HG03520 (cell line): ENCODE measurements around the gene TRIML1.
"Not testable (repeated sequence)": the region's sequence is repeated elsewhere in the genome, so short reads cannot be mapped to it uniquely, and the experiment has no call there.

Experiments used
- ATAC-seq: cut with Tn5 transposase; IDR thresholded peaks from one replicate; pipeline ENCODE4 v1.9.1; 2021; ENCODE audit warnings: mild to moderate bottlenecking, moderate library complexity; ENCODE audit not compliant: unreplicated experiment

The TRIML1 gene

DNA sequence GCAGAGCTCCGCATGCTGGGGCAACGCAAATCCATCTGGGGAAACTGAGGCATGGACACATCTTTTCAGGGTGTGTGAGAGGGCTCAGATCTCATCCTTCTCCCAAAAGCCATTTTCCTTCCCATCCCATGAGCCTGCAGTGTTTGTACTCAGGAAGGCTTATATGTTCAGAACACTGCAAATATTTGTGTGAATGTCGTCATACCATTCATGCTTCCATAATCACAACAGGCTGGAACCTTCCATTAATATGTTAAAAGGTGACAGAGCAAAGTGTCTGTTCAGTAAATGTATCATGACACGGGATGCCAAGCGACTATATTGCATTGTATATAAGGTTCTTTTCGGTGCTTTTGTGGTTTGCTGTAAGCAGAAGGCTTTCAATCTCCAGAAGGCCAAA, 8.5 kb downstream of the TRIML1 start:
- ATAC-seq, result no peak

DNA sequence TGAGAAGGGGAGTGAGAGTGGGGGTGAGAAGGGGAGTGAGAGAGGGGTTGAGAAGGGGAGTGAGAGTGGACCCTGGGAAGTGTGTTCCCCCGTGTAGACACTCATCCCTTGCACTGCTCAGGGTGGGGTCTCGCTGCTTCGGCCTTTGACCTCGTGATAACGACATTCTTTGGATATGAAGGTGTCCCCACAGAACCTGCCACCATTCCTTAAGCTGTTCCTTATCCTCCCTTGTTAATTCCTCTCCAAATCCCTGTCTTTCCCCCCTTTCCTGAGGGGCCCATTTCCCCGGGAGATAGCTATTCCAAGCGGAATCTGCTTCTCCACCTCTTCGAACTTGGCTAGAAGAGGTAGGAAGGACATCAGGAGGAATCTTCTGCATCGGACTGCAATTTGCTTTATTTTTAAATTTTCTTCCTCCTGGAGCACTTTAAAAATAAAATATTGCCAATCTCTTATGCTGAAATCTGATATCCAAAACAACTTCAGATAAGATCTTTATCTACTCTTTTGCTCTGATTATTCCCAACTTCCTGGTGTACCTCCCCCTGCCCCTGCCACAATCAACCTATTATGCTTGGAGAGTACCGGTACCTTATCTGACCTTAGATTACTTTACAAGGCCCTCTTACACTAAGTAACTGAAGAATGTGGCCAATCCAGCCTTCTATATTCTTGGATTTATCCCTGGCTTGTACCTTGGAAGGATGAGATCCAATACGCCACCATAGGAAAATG, 15.6 kb downstream of the TRIML1 start:
- no peak for ATAC-seq

DNA sequence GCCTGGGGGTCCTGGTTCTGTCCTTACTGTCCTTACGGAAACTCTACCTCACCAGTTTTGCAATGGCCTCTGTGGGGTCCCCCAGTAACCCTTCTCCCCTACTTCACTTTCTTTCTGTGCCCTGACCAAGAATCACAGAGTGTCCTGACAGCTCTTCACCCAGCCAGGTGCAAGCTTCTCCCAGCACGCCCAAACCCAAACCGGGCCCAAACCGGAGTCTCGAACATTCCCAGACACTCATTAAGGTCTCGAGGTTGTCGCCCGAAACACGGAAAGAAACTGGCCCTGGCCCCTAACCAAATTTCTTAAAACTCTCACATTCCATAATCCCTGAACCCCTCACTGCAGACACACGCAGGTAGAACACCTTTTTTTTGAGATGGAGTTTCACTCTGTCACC, 19.1 kb downstream of the TRIML1 start:
- ATAC-seq, result no peak

DNA sequence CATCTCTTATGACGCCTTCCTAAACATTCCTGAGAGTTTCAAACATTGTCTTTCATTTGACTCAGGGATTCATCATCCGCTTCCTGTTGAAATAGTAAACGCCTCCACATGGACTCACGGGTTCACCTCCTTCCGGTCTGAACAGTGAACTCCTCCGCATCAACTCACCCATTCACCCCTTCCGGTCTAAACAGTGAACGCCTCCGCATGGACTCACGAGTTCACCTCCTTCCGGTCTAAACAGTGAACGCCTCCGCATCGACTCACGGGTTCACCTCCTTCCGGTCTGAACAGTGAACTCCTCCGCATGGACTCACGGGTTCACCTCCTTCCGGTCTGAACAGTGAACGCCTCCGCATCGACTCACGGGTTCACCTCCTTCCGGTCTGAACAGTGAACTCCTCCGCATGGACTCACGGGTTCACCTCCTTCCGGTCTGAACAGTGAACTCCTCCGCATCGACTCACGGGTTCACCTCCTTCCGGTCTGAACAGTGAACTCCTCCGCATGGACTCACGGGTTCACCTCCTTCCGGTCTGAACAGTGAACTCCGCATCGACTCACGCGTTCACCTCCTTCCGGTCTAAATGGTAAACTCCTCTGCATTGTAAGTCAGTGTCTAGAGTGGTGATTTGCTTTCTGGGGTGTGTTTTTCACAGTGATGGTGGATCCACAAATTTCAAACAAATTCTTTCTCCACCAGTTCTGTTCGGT, 20.4 kb downstream of the TRIML1 start:
- not testable (repeated sequence) for ATAC-seq

DNA sequence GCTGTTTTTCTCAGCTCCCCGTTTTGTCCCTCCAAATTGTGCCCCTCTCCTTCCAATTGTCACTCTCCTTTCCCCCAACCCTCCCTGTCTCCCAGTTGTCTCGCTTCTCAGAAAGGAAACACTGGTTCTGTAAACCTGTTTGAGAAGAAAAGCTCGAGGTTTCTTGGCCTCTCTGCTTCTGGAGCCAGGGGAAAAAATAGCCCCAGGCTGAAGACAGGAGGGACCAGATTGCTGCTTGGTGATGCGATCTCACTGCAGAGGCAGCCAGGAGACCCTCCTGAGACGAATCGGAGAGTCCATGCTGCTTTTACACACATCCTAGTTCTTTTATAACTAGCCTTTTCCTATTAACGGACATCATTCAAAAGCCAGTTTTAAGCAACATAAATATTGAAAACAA, 21.2 kb downstream of the TRIML1 start:
- no peak for ATAC-seq

DNA sequence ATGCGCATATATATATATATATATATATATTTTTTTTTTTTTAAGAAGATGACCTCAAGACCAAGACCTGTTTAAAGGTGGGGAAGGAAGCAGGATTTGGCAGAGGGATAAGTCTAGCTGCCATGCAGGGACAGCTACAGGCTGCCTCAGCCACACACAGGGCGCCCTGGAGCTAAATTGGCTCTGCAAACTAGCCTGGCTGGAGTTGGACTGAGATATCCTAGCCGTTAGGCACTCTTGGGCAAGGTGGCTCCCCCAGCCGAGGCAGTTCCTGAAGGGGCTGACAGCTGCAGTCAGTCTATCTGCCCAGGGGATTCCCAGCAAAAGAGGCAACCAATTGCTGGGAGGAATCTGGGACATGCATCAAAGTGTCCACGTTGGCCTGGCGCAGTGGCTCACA, 21.9 kb downstream of the TRIML1 start:
- ATAC-seq, result no peak

DNA sequence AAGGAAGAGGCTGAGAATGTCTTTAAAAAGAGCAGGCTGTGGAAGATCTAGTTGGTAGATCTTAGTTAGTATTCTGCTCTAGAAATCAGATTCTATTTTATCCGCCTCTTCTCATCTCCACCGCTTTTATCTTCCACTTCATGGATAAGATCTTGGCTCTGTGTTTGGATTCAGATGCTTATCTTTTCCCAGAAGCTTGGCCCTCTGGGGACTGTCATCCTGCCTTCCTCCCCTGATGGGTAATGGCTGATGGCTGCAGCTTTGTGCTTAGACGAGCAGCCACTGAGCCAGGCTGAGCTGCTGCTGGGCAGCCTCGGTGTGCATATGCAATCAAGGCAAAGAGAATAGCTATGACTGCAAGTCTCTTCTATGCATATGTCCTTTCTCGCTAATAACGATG, 23.5 kb downstream of the TRIML1 start:
- no peak for ATAC-seq

DNA sequence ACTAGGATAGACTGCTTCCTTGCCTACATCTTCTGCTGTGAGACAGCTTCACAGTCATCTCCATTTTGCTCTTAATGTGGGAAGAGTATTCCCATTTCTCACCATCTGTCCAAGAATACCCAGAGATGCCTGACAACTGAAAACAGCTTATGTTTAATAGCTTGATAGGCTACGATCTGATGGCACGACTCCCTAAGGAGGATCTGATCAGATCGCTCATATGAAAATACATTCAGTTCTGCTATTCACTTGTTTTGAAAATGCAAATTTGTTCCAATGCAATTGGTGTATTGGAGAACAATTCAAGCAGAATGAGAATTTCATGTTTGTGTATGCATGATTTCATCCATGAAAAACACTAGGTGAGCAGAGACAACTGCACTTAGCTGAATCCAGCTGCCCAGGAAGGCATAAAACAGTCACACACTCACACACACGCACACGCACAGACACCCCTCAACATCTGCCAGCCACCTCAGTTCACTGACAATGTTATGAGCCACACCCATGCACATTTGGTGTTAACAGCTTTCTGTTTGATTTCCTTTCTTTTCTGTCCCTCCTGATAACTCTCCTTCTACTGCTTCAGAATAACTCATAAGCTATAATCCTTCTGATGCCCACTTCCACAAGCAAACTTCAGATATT, 29.6 kb downstream of the TRIML1 start:
- ATAC-seq, result no peak

DNA sequence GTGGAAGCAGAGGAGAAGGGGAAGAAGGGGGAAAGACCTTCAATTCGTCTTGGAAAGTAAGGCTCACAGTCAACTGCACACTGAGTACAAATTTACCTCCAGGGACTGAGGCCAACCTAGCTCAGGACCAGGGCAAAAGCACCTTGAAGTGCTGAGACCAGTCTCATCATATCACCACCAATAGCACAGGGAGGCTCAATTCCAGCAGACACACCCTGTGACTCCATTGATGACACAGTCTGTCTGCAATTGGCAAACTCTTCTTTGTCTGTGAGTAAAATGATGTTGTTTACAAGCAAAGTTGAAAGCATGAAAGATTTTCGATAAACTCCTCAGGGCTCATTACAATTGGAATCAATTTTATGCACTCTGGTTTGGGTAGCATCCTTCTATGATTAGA, 32.3 kb downstream of the TRIML1 start:
- no peak for ATAC-seq

DNA sequence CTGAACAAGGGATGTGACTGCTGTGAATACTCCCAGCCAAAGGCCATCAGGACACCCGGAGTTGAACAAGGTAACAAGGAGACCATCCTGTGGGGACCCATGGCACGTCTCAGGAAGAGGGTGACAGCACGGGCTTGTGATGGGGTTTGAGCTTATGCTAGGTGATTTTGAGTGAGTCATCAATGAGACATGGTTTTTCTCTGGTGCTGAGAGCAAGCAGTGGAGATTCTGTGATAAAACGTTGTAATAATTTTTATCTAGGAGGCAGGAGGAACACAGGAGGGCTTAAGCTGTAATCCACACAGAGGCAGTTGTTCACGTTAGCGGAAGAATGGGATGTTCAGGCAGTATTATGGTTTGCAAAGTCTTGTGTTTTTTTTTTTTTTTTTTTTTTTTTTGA, 36.0 kb downstream of the TRIML1 start:
- ATAC-seq, result no peak

DNA sequence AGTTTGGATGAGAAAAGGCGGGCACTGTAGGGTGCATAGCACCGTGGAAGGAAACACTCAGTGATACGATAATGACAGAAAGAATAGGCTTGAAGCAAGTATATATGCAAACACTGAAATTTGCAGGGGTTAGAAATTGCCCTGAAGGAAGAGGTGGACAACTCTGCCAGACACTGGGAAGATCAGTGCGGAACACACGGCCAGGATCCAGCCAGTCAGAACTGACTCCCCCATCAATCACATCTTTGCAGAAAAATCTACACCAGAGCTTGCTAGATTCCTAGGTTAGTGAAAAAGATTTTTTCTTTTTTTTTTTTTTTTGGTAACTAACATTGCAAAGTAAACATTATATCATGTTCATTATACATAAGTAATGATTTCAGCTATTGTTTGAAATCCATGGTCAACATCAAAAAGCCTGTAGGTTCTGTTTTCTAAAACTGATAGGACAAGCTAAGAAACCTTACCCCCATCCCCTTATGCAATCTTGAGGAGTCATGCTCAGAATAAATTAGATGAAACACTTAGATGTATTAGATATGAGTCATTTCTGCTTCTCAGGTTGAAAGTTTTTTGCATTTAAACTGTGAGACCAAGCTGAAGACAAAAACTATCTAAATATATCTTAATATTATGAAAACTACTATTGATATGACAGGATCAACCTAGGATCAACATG, 38.9 kb downstream of the TRIML1 start:
- no peak for ATAC-seq

DNA sequence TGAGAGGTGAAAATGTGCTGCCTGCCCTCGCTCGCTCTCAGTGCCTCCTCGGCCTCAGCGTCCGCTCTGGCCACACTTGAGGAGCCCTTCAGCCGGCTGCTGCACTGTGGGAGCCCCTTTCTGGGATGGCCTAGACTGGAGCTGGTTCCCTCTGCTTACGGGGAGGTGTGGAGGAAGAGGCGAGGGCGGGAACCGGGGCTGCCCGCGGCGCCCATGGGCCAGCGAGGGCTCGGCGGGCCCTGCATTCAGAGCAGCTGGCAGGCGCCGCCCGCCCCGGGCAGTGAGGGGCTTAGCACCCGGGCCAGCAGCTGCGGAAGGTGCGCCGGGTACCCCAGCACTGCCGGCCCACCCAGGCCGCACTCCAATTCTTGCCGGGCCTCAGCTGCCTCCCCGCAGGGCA, 39.6 kb downstream of the TRIML1 start:
- no peak for ATAC-seq

DNA sequence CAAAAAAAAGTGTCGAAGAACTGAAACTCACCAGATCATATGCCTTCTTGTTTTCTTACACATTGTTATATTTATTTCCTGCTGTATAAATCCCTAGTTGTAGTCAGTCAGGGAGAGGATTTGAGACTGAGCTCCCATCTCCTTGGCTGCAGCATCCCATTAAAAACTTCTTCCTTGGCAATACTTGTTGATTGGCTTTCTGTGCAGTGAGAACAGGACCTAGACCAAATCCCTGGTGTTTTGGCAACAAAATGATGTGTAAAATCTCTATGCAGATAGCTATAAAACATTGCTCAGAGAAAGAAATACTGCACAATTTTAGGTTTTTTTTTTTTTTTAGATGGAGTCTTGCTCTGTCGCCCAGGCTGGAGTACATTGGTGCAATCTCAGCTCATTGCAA, 47.9 kb downstream of the TRIML1 start:
- no peak for ATAC-seq

DNA sequence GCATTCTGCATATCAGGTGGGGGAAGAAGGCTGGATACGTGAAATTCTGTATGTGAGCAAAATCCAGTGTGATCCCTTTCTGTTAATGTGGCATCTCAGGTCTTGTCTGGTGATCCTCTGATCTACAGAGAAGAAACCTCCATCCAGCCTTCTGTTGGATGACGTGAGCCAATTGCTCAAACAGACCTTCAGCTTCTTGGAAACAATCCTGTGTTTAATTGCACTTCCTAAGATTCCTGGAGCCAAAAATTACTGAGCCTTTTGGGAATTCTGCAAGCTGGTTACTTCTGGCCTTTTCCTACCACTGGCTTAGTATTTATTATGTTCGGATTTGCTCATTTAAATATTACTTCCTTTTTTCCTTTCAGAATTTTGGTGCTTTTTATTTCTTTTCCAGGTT, 51.2 kb downstream of the TRIML1 start:
- no peak for ATAC-seq

DNA sequence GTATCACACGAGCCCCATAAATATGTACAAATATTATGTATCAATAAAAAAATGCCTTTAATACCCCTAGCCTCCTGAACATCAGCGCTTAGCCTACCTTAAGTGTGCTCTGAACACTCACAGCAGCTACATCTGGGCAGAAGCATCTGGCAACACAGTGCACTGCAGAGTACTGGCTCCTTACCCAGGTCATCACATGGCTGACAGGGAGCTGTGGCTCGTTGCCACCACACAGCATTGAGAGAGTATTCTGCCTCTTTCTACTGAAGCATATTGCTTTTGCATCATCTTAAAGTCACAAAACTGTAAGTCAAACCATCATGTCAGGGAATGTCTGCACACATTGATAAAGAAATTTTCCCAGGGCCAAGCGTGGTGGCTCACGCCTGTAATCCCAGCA, 55.2 kb downstream of the TRIML1 start:
- ATAC-seq, result no peak

DNA sequence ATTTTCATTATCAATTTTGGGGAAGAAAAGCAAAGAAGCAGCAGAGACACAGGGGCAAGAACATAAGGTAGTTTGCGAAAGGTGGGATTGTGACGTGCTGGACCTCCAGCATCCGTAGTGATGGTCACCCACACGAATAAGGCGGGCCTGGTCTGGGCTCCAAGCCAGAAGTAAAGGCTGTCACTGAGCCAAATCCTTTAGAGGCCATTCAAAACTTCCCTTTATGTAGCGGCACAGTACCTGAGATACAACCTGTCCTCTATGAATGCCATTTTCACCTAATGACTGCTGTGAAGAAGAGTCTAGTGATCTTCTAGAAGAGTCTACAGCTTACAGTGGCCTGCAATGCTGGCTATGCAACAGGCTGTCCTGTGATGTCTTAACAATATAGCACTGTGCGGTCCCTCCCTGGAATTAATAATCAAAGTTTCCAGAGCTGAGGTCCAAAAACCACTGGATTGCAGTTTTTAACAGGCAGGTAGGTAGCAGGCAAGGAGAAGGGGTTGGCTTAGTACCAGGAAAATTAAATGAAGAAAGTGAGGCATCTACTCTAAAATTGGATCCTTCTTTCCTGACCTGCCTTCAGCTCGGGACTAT, 56.2 kb downstream of the TRIML1 start:
- ATAC-seq, result no peak

DNA sequence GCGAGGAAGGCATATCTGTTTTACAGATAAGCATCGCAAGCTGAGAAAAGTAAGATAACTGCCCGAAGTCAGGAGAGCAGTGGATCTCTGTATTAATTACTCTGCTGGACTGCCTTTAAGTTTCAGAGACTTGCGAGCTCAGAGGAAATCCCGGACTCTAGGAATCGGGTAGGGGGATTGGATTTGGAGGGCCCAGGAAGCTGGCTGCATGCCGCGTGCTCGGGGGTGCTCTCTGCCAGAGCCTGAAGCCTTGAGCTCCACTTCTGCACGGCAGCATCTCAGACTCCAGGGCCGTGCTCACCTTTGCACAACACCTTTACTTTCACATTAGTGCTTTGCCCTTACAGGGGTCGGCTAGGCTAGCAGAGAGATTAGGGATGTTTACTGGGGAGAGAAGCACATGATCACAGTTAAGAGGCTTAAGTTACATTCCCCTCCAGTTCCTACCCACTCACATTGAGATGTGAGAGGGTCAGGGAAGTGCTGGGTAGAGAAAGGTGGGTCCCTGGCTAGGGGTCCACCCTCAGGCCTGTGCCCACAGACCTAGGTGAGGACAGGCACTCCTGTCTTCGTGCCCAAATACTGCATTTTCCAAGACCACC, 57.0 kb downstream of the TRIML1 start:
- no peak for ATAC-seq
